Activated T-cell treated with anti-CD3 and anti-CD28 coated beads for 48 hours (primary cell): ENCODE measurements around the gene SLC26A3.

Source experiments
- DNase-seq: peaks from one replicate; pipeline ENCODE4 v3.0.0-alpha.2; 2020; ENCODE audit warnings: low read depth

SLC26A3 gene

DNA sequence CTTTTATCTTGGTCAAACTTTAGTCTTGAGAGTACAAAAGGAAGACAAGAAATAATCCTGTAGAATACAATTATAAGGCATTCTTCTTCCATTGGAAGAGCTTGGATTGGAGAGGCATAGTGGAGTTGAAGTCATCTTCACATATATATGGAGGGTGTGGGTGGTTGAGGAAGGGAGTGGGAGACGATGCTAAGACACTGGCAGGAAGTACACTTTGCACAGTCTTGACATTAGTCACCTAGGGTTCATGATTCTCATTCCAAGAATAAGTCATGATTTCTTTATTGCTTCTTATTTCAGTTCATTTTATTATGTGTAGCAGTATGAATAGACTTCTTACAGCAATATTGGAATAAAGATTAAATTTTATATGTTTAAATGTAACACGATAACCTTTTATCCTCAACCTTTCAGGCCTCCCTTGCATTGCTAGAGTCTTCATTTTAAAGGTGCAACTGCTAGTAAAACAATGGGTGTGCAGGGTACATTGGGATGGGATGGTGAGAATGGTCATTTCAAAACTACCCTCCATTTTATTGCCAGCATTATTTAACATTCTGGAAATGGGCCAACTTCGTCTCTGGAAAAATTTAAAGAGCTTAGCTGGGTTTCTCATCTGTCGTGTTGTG lies 12.3 kb upstream of the SLC26A3 start:
- DNase-seq, result no peak

DNA sequence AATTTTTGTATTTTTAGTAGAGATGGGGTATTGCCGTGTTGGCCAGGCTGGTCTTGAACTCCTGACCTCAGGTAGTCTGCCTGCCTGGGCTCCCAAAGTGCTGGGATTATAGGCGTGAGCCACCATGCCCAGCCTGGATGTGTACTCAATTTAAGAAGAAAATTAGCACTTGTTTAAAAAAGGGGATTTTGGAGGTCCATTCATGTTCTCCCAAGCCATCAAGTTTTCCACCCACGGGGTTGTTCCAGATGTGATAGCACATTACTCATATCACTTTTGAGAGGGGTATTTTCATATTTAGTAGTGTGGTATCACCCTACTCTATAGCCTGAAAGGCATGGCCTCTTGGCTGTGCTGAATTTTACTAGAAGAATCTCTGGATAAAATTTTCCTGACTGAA lies 10.5 kb upstream of the SLC26A3 start:
- peak; percentile 27 for DNase-seq

DNA sequence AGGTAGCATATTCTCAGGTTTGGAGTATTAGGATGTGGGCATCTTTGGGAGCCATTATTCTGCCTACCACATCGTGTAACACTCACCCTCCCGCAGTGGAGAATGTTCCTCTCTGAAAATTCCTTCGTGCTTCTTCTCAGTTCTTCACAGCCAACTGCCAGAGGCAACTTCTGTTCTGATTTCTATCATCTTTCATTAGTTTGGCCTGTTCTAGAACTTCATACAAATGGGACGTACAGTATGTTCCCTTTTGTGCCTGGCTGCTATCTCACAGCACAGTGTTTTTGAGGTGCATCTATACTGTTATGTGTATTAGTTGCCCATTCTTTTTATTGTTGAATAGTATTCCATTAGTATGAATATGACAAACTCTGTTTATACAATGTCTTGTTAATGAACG lies 8.9 kb upstream of the SLC26A3 start:
- DNase-seq, result no peak

DNA sequence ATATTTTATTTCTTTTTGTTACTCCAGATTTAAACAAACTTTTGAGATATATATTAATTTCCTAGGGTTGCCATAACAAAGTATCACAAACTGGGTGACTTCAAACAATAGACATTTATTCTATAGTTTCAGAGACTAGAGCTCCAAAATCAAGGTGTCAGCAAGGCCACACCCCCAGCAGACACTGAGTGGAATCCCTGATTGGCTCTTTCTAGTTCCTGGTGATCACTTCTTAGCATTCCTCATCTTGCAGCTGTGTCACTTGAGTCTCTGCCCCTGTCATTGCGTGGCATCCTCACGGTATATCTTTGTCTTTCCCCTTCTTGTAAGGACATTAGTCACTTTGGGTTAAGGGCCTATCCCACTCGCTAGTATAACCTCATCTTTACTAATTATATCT lies 7.6 kb upstream of the SLC26A3 start:
- no peak for DNase-seq

DNA sequence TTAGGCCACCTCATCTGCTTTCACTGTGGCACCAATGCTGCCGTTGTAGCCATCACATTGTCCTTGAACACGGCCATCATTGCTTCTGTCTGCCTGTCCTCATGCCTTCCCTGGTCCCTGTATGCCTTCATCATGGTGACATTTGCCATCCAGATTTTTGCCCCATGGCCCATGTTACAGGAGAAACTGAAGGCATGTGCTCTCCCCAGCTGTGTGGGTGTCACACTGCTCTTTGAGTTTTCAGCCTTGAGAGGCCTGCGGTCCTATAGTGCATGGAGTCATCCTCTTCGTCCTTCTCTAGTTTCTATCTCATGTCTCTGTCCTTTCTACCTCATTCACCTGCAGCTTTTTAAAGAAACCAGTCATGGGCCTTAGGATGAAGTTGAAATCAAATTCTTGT lies 6.2 kb upstream of the SLC26A3 start:
- DNase-seq, result no peak

DNA sequence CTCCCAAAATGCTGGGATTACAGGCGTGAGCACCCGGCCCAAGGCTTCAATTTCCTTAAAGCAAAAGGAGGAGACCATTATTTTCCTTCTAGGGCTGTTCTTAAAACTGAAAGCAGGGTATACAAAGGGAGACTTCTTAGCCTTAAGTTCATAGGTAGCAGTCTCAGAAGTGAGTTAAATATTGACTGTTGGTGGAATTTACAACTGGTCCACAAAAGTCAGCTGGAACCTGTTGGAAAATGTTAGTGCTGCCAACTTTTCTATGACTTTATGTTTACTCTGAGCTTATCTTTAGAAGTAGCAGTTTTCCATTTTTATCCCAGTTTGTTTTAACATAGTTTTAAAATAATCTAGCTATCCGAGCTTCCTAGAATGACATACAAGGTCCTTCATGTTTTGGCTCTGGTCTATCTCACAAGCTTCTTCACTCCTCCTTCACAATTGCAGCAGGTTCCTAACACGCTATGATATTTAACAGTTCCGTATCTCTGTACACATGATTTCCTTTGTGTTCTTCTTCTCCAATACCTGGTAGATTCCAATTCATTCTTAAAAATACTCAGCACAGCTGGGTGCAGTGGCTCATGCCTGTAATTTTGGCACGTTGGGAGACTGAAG lies 3.3 kb downstream of the SLC26A3 start:
- DNase-seq, result no peak

DNA sequence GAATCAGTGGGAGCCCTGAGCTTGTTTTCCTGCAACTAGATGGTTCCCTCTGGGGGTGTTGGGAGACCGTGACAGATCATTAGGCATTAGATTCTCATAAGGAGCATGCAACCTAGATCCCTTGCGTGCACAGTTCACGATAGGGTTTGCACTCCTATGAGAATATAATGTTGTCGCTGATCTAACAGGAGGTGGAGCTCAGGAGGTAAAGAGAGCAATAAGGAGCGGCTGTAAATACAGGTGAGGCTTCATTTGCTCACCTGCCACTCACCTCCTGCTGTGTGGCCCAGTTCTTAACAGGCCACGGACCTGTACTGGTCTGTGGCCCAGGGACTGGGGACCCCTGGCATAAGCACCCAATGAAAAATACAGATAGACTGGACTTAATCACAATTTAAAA lies 10.7 kb downstream of the SLC26A3 start:
- no peak for DNase-seq

DNA sequence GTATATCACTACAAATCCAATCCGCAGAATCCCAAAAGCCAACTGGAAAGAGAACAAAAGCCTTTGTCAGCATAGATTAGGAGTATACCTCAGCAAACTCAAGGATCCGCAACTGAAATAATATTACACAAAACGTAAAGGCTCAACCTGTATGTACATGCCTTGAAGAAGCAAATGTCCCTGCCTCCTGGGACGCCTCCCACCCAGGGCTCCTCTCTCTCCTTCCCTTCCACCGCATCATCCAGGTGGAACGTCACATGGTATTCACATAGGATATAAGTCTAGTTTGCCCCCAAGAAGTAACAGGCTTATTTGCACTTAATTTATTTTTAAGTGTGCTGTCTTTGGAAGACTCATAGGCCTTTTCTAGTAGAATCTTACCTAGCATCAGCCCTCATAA lies 13.4 kb downstream of the SLC26A3 start:
- no peak for DNase-seq

DNA sequence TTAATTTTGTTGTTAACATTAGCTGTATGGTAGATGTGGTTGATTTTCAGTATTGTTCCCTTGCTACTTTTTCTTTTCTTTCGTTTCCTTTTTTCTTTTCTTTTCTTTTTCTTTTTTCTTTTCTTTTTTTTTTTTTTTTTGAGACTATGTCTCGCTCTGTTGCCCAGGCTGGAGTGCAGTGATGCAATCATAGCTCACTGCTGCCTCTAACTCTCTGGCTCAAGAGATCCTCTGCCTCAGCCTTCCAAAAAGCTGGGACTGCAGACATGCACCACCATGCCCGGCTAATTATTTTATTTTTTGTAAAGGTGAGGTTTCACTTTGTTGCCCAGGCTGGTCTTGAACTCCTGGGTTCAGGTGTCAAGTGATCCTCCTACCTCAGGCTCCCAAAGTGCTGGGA lies 14.4 kb downstream of the SLC26A3 start:
- DNase-seq, result no peak

DNA sequence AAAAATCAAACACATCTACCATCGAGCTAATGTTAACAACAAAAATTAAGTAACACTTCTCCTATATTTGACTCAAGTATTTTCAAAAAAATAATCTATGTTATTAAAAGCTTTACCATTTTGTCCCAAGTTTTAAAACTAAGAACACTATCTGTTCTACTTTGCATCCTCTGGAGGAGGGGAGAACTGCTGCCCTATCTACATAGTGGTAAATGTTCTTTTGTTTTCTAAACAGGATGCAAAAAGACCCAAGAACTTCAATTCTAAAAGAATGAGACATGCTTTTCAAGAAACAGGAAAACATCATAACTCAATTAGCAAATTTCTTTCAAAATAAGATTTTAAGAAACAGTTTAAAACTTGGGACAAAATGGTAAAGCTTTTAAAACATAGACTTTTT lies 14.8 kb downstream of the SLC26A3 start:
- DNase-seq, result no peak

DNA sequence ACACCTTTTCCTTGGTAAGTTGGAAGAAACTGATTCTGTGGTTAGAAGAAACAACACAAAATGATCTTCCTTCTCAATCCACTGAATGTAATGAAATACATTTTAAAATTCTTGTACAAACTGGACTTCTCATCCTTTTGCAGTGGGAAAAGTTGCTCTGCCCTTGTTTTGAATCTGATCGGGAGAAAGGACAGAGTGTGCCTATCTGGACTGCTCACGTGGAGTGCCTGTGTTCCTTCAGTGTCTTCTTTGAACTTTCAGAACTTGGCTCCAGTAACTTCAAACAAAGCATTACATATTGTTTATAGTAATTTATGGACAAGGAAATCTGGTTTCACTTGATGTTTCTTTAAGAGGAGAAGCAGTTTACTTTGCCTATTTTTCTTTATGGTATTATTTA lies 17.1 kb downstream of the SLC26A3 start:
- no peak for DNase-seq

DNA sequence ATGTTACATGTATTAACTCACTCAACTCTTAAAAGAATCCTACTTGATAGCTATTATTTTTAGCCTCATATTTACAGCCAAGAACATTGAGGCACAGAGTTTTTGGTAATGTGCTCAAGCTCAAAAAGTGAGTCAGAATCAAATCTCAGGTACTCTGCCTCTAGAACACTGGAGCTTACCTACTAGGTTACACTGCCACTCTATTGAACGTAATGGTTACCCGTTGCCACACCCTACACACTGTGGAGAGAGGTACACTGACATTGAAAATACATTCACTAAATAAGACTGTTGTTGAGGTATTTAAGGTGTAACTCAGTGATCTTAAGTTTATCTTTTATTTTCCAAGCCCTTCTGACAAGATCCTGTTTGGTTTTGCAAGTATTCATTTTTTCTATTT lies 17.9 kb downstream of the SLC26A3 start:
- DNase-seq, result no peak

DNA sequence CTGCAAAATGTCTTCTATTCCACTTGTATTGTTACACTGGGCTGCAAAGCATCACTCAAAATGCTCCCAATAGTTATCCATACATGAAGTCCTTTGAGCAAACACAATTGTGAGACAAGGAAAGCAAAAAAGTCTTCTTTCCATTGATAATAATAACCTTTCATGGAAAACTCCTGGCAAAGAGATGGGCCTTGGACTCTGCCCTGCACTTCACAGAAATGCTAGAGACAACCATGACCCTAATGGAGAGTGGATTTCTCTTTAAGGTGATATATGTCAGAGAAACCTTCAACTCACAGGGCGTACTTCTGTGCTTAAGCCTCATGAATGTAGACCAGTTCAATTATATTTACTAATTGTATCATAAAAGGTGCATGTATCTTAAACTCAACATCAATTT lies 19.4 kb downstream of the SLC26A3 start:
- no peak for DNase-seq

DNA sequence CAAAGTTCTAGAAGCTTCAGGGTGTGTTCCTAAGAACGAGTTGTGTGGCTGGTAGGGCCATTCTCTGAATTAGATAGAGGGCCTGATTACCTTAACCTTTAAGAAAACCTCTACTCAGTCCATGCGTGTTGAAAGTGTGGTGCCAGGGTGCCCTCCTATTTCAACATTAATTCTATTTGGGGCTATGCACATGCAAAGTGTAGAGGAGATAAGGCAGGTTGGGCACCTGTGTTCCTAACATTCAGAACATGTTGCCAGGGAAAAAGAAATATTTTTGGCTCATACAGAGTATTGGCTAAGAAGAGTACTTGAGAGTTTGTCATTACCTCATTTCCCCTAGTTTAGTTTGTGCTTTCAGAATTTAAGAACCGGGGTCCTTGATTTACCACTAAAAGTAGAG lies 20.6 kb downstream of the SLC26A3 start:
- no peak for DNase-seq

DNA sequence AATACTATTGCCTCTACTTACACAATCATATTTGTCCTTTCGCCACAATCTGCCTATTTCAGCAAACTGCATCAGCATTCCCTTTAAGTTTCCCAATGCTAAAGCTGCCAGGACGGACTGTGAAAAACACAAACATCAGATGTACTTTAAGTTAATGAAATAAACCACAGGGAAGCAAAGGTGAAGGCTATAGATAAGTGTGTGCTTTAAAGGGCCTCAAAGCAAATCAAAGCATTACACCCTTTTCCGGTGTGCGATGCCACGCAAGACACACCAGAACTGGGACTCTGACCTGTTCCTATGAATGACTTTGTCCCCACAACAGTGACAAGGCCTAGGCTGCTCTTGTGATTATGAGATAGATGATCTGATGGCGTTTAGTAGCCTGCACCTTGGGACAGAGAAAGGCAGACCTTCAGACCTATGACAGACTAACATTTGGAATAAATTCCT lies 23.4 kb downstream of the SLC26A3 start:
- no peak for DNase-seq

DNA sequence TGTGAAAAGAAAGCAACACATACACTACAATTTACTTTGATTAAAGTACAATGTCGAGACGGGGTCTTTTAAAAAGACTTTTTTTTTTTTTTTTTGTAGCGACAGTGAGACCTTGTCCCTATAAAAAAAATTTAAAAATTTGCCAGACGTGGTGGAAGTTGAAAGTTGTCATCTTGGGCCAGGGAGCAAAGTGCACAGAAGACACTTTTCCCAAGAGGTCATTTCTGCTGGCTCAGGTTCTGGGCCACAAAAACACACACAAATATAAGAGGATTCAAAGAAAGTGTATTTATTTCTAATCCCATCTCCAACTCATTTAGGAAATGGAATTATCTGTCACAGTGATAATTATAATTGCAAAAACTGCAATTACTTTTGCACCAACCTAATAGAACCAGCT lies 24.7 kb downstream of the SLC26A3 start:
- no peak for DNase-seq

DNA sequence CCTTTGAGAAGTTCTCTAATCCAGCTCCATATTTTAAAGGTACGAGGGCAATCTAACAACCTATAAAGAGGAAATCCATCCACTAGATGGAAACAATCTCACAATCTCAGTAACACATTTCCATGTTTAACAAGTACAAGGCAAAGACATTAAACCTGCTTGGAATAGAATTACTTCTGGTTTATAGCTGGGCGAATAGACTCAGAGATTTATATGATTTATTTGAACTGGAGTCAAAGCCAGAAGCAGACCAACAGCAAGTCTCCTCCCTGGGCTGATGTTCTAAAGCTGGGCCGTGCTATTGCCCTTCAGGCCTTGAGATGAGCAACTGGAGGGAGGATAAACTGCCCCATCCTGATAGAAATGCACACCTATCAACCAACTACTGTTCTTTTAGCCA lies 25.3 kb downstream of the SLC26A3 start:
- no peak for DNase-seq

DNA sequence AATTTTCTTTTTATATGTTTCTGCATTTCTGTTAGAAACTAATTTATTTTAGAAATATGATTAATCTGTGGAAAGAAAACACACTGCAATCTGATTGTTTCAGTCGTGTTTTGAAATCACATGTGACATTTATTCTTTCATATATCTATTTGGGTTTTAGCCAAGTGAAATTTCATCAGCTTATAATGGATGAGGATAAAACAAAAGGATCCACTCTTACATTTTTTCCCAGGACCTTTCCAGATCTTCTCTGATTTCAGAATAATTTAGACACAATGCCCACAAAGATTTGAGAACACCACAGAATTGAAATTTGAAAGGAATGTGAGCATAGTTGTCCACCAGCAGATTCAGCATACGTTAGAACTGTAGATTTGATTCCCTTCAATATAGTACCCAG lies 30.0 kb downstream of the SLC26A3 start:
- DNase-seq, result no peak

DNA sequence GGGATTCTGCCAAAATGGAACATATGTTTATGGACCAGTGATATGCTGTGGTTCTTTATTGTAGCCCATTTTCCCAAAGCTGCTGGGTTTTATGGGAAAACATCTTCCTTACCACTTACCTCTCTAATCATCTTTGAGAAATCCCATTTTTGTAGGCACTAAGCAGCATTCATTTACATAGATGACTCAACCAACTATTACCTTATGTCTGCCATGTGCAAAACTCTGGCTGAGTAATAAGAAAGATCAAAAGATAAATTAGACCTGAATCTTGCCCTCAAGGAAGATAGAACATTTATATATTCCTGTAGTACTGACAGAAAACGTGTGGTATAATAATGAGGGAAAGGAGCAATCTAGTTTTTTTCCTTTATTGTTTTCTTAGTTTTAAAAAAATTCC lies 34.8 kb downstream of the SLC26A3 start:
- DNase-seq, result no peak

DNA sequence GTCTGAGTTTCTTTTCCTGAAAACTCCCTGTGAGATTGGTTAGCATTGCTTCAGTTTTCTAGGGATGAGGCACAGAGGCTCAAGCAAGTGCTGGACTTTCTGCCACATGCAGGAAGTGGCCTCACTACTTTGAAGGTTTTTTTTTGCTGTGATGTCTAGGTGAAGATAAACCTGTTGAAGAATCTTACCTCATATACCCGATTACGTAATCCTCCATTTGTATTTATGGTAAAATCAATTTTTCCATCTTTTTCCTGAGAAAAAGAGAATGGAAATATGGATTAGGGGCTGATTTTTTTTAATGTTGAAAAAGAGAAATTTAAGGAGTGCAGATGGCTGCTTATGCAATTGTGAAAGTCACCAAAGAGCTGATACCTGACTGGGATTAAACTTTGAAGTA lies 35.6 kb downstream of the SLC26A3 start:
- no peak for DNase-seq

DNA sequence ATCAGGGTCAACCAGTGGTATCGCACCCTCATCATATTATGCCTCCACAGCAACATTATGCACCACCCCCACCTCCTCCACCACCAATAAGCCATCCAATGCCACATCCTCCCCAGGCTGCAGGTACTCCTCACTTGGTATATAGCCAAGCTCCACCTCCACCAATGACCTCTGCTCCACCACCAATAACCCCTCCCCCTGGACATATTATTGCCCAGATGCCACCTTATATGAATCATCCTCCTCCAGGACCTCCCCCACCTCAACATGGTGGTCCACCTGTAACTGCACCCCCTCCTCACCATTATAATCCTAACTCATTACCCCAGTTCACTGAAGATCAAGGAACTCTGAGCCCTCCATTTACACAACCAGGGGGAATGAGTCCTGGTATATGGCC lies 44.4 kb downstream of the SLC26A3 start:
- DNase-seq, result no peak

DNA sequence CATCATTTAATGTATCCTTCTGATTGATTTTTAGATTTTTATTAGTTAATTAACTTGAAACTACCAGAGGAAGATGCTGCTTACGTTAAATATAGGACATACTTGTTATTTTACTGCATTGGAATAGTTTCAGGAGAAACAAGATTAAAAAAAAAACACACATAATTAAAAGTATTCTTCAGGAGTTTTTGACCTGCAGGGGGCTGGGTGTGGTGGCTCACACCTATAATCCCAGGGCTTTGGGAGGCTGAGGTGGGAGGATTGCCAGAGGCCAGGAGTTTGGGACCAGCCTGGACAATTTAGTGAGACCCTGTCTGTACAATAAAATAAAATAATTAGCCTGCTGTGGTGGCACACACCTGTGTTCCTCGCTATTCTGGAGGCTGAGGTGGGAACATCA lies 48.4 kb downstream of the SLC26A3 start:
- no peak for DNase-seq

DNA sequence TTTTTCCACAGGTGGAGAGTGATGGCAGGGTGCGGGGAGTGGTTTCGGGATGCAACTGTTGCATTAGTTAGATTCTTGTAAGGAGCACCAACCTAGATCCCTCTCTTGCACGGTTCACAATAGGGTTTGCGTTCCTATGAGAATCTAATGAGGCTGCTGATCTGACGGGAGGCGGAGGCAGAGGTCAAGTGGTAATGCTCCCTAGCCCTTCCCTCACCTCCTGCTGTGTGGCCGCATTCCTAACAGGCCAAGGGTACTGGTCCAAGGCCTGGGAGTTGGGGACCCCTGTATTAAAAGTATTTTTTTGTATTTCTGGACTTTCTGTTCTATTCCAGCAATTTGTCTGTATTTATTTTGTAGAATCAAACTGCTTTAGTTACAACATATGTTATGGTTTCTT lies 51.9 kb downstream of the SLC26A3 start:
- no peak for DNase-seq

DNA sequence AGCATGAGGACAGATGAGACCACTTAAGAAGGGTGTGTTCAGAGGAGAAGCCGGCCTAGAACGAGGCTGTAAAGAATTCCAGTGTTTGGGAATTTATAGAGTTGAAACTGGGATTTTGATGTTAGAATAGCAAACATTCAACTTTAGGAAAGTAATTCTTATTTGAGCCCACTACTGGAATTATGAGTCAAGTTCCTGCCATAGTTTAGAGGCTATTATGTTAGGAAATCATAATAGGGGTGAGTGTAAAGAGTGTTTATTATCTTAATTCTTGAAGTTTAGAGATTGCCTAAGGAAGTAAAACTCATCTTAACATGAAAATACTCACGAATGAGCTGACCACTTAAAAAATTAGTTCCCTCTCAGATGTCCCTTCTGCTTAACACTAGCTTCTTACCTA lies 57.0 kb downstream of the SLC26A3 start:
- DNase-seq, result no peak
